SH-SY5Y (cell line): ENCODE measurements around the gene EVA1A.

ENCODE experiments used
- GATA2 ChIP-seq: IDR thresholded peaks from 2 replicates; pipeline ENCODE4 v1.6.1; 2011; ENCODE audit warnings: mild to moderate bottlenecking, low read depth, low read length
- GATA3 ChIP-seq: IDR thresholded peaks from 2 replicates; pipeline ENCODE4 v1.6.1; 2011; ENCODE audit warnings: low read depth, mild to moderate bottlenecking, low read length, moderate library complexity

- TF ChIP-seq GATA2, result no peak
- no peak for TF ChIP-seq GATA3
Measured at GRCh38 chr2:75545922-75546321, 14.8 kb downstream of the EVA1A start.
